ENCODE results near the gene CUX1.

DNA sequence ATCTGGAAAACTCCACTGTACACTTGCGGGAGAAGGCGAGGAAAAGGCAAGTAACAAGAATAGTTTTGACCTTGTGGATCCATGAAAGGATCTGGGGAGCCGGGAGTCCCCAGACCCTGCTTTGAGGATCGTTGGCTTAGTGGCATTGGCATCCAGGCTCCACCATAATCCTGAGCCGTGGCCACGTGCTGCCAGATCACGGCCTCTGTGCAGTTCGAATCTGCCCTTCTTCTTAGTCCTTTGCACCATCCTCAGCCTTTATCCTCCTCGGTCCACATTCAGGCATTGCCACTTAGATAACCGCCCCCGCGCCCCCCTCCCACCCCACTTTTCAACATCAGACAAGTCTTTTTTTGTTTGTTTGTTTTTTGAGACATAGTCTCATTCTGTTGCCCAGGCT is 201.4 kb downstream of the CUX1 start:
- no peak for TF ChIP-seq POLR2A (IDR thresholded peaks at IDR 0.05)
- TF ChIP-seq, protein P1, sequence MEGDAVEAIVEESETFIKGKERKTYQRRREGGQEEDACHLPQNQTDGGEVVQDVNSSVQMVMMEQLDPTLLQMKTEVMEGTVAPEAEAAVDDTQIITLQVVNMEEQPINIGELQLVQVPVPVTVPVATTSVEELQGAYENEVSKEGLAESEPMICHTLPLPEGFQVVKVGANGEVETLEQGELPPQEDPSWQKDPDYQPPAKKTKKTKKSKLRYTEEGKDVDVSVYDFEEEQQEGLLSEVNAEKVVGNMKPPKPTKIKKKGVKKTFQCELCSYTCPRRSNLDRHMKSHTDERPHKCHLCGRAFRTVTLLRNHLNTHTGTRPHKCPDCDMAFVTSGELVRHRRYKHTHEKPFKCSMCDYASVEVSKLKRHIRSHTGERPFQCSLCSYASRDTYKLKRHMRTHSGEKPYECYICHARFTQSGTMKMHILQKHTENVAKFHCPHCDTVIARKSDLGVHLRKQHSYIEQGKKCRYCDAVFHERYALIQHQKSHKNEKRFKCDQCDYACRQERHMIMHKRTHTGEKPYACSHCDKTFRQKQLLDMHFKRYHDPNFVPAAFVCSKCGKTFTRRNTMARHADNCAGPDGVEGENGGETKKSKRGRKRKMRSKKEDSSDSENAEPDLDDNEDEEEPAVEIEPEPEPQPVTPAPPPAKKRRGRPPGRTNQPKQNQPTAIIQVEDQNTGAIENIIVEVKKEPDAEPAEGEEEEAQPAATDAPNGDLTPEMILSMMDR (IDR thresholded peaks at IDR 0.05), result no peak

Data from lower leg skin (tissue), 3 donors.